ENCODE data around the gene FUT2.
"Not testable (repeated sequence)": the region's sequence is repeated elsewhere in the genome, so short reads cannot be mapped to it uniquely, and the experiment has no call there.

The FUT2 gene

GRCh38 chr19:48670699-48671445, 24.9 kb upstream of the FUT2 start:
- no peak for DNase-seq

DNA sequence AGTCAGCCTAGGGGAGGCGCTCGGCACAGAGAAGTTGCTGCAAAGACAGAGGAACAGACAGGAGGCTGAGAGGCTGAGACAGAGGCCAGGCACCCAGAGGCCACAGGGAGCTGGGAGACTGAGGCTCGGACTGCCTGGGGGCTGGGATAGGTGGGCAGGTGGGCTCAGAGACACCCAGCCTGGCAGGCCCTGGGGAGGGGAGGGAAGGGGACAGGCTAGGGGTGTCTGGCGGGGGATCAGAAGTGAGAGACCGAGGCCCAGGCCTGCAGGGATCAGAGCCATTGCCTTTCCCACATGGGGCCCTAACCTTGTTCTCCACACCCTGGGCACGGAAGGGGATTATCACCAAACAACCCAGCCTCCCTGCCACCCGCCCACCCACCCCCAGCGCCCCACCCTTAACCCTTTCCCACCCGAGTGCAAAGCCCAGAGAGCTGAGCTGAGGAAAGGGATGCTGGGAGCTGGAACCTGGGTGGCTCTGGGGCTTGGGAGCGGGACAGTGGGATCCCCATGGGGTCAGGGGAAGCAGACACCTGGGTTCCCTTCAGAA, 24.2 kb upstream of the FUT2 start:
- DNase-seq: no peak

- no peak for DNase-seq
These were observed 22.8 kb upstream of the FUT2 start, which contains the start of gene NTN5 for GRCh38 chr19:48672994-48673393. TSS of gene NTN5 (minus strand) at chr19:48673017. CDS start at chr19:48670986, 2,031 bp downstream.

- no peak for DNase-seq
These were observed 22.2 kb upstream of the FUT2 start for GRCh38 chr19:48673436-48674100.

DNA sequence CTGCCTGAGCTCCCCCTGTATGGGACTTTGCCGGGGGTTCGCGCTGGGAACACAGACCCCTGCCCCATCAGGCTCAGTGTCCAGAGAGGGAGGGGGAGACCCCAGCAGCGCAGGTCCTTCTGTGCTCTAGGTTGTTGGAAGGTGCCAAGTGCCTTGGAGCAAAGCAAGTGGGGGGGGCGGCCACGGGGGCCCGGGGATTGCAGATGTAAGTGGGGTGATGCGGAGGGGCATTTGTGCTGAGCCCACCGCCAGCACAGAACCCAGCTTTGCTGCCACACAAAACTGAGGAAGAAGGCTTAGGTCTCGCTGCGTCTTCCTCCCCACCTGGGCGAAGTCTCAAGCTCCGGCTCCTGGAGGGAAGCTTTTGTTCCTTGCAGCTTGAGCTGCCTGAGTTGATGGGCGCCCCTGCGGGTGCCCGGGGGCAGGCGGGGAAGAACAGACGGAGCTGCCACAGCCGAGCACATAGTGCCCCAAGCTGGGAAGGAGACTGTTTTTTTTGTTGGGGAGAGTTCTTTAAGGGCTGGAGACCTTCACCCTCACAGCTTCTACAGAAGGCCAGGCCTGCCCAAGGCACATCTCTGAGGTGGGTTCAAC, 21.5 kb upstream of the FUT2 start:
- no peak for DNase-seq

DNA sequence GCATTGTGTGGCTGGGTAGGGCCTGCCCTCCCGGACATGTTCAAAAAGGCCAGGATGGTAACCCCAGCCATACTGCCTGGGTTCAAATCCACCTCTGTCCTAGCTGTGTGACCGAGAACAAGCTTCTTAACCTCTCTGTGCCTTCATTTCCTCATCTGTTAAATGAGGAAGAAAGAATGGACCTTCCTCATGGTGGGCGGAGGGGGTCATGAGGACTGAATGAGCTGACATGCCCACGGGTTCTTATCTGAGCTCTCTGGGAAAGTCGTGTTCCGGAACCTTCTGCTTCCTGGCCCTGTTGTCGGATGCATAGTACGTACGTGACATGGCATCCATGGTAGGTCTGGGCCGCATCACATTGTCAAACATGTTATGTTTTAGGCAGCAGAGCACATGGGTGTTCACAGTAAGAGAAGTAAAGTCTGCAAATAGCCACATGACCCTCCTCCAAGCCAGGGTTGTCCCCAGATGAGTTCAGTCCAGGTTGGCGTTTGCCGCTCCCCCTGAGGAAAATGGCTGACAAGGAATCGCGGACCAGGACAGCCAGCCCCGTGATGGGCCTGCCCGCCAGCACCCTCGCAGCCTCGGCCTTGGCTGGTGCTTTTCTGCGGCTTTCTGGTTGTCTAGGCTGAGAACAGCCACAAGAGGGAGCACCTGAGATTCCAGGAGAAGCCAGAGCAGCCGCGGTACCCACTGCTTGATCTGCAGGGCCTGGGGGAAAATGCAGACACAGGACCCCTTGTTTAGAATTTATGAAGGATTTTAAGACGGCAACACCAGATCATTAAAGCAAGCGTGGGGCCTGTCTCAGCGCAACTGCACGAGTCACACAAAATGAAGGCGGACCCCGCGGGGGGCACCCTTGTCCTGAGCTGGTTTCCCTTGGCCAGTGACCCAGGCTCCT, 20.6 kb upstream of the FUT2 start:
- peak in 55 of 56 donors; percentile 34 to 92 (median 71) for DNase-seq

DNA sequence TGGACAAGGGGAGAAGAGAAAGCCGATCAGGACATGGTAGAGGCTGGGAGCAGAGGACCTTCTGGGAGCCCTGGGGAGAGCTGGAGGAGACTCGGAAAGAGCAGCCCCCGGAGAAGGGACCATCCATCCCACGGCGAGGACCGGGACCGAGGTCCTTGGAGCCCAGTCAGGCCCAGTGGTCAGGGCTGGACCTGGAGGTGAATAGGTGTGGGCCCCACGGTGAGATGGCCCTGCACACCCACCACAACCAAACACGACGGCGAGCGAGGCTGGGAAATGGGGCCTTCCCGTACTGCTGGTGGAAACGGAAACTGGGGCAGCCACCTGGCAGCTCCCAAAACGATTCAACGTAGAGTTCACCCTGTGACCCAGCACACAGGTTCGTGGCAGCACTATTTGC, 19.3 kb upstream of the FUT2 start:
- DNase-seq: no peak

- DNase-seq: no peak
These were observed 18.9 kb upstream of the FUT2 start for GRCh38 chr19:48676887-48677286.

- DNase-seq: no peak
These were observed 17.6 kb upstream of the FUT2 start for GRCh38 chr19:48678201-48678600.

DNA sequence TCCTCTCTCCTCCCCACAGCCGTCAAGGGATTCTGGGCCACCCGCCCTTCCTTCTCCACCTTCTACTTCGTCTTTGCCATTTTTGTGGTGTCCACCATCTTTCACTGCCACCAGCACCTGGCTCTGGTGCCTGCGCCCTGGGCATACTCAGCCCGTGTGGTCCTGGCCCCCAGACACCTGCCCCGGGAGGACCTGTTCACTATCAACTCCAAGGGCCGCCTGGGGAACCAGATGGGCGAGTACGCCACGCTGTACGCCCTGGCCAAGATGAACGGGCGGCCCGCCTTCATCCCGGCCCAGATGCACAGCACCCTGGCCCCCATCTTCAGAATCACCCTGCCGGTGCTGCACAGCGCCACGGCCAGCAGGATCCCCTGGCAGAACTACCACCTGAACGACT, 15.8 kb upstream of the FUT2 start:
- DNase-seq: not testable (repeated sequence)

DNA sequence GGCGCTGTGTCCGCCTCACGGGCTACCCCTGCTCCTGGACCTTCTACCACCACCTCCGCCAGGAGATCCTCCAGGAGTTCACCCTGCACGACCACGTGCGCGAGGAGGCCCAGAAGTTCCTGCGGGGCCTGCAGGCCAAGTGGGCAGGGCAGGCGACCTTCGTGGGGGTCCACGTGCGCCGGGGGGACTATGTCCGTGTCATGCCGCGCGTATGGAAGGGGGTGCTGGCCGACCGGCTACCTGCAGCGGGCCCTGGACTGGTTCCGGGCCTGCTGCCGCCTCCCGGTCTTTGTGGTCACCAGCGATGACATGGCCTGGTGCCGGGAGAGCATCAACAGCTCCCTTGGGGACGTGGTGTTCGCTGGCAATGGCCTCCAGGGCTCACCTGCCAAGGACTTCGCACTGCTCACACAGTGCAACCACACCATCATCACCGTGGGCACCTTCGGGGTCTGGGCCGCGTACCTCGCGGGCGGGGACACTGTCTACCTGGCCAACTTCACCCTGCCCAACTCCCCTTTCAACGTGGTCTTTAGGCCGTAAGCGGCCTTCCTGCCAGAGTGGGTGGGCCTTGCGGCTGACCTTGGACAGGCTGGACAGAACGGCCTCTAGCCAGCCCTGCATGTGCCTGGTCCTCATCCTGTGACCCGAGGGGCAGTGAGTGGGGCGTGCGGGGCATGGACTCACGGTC, 15.2 kb upstream of the FUT2 start:
- DNase-seq: no peak

GRCh38 chr19:48681127-48681470, 14.7 kb upstream of the FUT2 start:
- DNase-seq: peak in 33 of 56 donors; percentile 2 to 78 (median 32)

- peak in 51 of 56 donors; percentile 3 to 86 (median 56) for DNase-seq
These were observed 12.4 kb upstream of the FUT2 start for GRCh38 chr19:48683349-48683748.

GRCh38 chr19:48685583-48685982, 10.2 kb upstream of the FUT2 start:
- DNase-seq: no peak

- DNase-seq: no peak
These were observed 9.7 kb upstream of the FUT2 start for GRCh38 chr19:48686088-48686487.

DNA sequence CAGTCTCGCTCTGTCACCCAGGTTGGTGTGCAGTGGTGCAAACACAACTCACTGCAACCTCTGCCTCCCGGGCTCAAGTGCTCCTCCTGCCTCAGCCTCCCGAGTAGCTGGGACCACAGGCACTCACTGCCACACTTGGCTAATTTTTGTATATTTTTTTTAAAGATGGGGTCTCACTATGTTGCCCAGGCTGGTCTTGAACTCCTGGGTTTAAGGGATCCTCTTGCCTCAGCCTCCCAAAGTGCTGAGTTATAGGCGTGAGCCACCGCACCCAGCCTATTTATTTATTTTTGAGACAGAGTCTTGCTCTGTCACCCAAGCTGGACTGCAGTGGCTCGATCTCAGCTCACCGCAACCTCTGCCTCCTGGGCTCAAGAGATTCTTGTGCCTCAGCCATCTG, 9.1 kb upstream of the FUT2 start:
- not testable (repeated sequence) for DNase-seq

GRCh38 chr19:48687776-48688175, 8.0 kb upstream of the FUT2 start:
- no peak for DNase-seq

- no peak for DNase-seq
These were observed 6.3 kb upstream of the FUT2 start for GRCh38 chr19:48689449-48689848.

DNA sequence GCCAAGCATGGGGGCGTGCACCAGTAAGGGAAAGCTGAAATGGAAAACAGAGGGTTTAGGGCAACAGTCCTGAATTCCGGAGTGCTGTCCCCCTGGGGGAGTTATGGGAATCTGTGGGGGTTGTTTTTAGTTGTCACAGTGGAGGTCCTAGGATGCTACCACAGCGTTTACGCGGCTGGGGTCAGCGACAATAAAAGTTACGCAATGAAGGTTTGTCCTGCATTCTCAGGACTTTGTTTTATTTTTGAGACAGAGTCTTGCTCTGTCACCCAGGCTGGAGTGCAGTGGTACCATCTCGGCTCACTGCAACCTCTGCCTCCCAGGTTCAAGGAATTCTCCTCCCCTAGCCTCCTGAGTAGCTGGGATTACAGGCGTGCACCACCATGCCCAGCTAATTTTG, 2.1 kb upstream of the FUT2 start:
- DNase-seq: not testable (repeated sequence)

DNA sequence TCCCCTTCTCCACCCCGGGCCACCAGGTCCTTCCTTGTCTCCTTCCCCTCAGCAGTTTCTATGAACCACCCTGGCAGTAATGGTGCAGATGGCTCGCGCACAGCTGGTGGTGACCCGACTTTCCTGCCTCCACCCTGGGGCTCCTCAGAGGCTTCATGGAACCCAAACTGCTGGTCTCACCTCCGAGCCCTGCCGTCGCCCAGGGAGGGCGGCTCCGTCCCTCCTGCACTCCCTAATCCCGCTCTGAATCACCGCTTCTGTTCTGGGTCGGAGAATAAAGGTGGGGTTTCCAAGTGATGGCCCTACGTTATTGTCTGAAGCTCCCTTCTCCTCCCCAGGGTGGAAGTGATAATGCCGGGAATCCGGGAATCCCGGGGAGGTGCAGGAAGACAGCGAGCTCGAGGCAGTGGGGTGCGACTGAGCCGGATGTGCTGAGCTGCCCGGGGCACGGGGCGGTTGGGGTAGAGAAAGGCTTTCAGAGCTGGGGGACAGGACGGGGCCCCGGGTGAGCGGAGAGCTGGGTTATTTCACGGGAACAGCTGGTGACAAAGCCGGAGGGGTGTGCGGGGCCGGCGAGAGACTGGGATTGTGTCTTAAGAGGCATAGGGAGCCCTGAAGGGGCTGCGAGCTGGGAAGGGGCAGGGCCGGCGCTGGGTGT, 711 bp downstream of the FUT2 start:
- DNase-seq: peak in 2 of 56 donors; percentile 1 to 7
